Activated T-cell treated with anti-CD3 and anti-CD28 coated beads for 4 hours (primary cell): ENCODE data around the gene MYPOP.

Experiments
- DNase-seq: peaks from one replicate; pipeline ENCODE4 v3.0.0-alpha.2; 2020

Gene MYPOP

DNA sequence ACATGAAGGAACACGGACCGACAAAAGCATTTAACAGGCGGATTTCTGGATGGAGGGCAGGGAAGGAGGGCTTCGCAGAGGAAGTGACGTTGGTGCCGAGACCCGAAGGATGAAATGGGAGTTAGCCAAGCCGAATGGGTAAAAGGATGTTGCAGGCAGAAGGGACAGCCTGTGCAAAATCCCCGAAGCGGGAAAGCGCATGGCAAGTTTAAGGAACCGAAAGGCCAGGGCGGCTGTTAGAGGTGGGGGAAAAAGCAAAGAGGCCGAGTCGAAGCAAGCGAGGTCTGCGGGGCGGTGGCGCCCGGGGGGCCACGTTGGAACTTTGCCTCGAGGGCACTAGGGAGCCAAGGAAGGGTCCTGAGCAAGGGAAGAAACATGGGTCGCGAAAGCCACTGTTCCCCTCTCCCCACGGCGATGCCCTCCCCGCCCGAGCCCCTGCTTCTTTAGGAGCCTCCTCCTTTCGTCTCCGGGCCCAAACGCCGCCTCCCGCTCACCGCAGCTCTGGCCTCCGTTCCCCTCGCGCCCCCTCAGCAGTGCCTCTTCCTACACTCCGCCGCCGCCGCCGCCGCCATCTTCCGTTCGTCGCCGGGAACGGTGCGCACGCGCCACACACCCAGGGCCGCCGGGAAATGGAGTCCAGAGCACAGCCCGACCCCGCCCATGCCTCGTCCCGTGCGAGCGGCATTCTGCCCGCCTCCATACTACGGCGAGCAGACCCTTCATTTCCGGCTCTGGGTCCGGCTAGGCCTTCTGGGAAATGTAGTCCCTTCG is 39.7 kb downstream of the MYPOP start, which contains the start of gene SYMPK:
Gene SYMPK (minus strand): TSS at position 584 of the 771 bp plus-strand sequence. CDS start 8,652 bp downstream, outside the sequence.
- peak; percentile 96 for DNase-seq

DNA sequence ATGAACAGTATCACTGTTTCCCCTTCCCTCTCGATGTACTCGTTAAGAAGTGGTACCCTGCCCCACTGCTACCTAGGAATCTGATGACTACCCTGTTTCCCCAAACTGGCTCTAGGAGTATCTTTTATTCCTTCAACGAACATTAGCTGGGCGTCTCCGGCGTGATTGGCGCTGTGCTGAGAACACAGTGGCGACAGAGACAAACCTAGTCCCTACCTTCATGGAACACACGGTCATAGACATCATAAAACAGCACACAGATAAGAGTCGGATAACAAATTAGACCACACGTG is 40.2 kb downstream of the MYPOP start:
- no peak for DNase-seq

DNA sequence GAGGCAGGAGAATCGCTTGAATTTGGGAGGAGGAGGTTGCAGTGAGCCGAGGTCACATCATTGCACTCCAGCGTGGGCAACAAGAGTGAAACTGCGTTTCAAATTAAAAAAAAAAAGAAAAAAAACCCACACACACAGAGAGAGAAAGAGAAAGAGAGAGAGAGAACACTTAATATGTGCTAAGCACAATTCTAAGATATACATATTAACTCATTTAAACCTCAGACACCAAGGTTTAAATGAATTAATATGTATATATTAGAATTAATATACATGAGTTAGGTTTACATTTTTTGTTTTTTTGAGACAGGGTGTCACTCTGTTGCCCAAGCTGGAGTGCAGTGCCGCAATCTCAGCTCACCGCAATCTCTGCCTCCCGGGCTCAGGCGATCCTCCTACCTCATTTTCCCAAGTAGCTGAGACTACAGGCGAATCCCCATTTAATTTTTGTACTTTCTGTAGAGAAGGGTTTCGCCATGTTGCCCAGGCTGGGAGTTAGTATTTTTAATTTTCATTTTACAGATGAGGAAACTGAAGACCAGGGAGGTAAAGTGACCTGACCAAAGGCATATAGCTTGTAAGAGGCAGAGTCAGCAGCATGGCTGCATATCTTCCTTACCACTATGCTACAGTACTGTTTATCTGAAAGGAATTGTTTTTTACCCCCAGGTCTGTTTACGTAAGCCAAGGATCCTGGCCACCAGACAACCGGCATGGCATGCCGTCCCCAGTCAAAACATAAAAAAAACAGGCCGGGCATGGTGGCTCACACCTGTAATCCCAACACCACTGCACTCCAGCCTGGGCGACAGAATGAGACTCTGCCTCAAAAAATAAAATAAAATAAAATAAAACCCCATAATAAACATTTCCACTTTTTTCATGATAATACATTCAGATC is 41.8 kb downstream of the MYPOP start:
- no peak for DNase-seq

DNA sequence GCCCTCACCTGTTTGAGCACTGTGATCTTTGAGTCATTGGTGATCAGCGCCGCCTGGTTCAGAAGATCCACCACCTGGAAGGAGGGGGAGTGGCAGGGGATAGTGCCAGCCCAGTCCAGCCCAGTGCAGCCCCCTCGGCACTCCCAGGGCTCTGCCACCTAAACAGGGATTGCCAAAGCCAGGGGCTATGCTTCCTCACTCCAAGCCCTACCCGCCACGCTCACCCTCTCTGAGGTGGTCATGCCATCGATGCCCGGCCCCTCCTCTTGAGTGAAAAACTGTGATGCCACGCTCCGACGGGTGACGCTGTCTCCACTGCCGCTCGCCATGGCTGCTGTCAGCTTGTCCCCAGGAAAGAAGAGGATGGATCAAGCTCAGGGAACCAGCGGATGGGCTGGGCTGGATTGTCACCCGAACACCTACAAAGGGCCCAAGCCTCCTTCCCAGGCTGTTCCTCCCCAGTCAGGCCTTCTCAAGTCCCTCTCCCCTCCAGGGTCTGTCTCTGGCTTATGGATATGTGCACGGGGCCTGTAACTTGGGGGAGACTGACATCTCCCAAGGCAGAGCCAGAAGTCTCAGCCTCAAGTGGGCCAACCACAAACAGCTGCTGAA is 48.1 kb downstream of the MYPOP start:
- DNase-seq, result no peak

DNA sequence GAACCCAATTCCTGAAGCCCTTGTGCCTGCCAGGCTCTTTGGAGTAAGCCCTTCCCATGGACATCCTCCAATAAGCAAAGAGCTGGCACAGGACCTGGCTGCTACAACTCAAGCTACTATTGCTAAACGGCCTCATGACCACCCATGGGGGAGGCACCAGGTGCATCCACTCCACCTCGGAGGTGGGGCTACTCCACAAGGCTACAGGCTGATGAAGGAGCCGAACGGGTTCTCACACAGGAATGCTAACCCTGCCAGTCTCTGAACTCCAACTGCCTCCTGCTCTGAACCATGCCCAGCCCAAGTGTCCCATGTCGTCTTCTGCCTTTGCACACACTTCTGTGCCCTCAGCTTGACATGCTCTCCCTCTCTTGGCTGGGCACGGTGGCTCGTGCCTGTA is 49.4 kb downstream of the MYPOP start:
- no peak for DNase-seq

DNA sequence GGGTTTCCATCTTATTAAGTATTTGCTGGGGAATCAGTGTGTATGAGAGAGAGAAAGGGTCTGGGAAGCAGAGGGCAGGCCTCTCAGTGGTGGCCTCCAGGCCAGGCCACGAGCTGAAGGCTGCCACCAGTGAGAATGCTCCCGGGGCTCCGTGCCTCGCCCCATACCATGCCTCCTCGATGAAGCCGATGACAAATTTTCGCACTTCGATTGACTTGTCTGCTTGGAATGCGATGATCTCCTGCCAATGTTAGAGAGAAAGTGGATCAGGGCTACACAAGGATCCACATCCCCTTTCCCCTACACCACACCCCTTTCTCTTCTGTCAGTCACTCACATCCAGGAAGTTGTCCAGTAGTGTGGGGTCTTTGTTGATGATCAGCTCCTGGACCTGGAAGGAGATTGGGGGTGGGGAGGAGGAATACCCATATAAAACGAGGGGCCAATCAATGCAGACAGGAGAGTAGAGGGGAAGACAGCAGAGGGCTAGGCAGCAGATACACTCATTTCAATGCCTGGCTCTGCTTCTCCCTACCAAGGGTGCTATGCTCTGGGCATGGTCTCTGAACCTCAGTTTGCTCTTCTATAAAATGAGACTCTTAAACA is 50.2 kb downstream of the MYPOP start:
- DNase-seq, result no peak

DNA sequence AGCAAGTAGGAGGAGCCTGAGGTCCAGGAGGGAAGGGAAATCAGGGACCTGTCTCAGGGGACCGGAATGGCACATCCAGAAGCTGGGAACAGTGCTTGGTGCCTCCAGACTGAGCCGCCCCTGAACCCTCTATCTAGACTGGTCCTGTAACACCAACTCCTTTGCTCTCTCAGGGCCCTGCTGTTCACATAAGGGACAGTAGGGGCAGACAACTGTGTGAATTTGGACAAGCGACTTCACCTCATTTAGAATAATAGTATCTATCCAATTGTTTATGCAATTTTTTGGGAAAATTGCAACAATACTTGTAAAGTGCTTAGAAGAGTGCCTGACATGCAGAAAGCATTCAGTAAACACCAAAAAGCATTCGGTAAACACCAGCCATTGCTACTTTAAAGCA is 53.5 kb downstream of the MYPOP start:
- no peak for DNase-seq

DNA sequence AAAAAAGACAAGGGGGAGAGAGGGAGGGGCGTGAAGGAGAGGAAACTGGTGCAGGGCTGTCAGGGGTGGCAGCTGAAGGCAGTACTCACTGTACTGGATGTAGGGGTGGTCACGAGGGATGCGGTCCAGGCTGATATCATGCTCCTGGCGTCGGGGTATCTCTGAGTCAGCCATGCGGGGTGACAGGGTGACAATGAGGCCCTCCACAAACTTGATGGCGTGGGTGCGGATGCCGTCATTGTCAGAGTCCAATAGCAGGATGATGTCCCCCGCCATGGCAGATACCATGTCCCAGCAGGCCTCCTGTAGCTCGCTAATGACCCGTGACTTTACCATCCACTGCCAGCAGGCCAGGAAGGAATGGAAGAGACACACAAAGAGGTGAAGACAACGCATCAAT is 54.8 kb downstream of the MYPOP start:
- DNase-seq, result no peak

DNA sequence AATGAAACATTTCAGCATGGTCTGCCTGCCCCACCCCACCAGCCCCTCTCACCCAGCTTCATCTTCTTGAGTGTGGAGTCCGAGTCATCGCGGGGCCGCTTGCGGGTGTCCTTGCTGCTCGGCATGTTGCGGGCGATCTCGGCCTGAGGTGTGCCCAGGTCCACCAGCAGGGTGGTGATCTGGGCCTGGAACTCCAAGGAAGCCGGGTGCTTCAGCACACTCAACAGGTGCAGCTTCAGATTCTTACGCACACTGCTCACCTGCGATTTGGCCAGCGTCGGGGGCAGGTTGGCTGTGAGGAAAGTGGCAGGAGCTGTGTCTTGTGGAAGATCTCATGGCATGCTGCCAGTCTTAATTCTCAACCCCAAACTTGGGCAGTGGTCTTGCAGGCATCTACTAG is 60.2 kb downstream of the MYPOP start:
- no peak for DNase-seq
